ENCODE measurements around the gene ST14.
"Not testable (repeated sequence)": the region's sequence is repeated elsewhere in the genome, so short reads cannot be mapped to it uniquely, and the experiment has no call there.

Gene ST14

GRCh38 chr11:130190371-130190881 is 30.8 kb downstream of the ST14 start:
- DNase-seq = no peak

- no peak for DNase-seq
Observed at GRCh38 chr11:130191896-130192295, 32.3 kb downstream of the ST14 start.

- DNase-seq = no peak
Observed at GRCh38 chr11:130192845-130193267, 33.3 kb downstream of the ST14 start.

GRCh38 chr11:130193551-130193950 is 34.0 kb downstream of the ST14 start:
- DNase-seq = not testable (repeated sequence)

DNA sequence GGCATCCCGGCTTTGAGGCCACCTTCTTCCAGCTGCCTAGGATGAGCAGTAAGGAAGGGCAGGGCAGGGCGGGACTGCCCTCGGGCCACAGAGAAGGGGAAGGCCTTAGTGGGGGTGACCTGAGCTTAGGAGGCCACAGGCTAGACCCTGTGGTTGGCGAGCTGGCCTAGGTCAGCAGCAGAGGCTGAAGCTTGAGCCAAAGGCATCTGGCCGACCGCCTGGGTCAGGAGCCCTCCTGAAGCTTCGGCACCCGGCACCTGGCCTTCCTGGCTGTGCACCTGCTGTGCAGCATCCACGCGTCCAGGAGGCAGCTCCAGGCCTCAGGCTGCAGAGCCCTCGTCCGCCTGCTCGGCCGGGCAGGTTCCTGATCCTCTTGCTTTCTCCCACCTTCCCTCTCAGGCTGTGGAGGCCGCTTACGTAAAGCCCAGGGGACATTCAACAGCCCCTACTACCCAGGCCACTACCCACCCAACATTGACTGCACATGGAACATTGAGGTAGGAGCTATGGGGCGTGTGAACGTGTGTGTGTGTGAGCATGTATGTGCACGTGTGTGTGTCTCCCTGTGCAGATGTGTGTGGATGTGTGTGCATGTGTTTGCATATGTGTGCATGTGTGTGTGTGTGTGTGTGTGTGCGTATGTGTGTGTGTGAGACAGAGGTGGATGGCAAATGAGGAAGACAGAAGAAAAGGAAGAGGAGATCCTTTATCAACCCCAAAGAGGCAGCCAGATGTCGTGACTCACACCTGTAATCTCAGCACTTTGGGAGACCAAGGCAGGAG is 34.9 kb downstream of the ST14 start:
- DNase-seq = no peak

DNA sequence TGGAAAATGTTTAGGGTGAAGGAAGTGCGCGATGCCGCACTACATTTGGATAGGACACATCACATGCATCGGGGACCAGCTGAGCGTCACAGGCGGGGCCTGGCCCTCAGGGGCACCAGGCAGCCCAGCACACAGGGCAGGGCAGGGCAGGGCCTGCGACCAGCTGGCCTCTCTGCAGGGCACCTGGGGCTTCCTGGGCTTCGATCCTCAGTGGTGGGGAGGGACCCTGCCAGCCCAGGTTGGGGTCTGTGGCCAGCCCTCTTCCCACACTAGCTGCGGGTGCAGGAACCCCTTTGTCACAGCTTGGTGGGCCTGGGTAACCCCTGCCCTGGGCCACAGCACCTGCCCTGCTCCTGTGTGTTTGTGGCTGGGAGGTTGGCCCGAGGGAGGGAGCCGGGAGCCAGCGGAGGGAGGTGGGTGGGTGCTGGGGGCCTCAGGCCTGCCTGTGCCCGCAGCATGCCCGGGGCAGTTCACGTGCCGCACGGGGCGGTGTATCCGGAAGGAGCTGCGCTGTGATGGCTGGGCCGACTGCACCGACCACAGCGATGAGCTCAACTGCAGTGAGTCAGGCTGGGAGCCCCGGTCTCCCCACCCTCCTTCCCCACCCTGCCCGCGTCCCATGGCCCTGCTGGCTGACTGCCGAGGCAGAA is 37.9 kb downstream of the ST14 start:
- DNase-seq = no peak

GRCh38 chr11:130198292-130198691 is 38.7 kb downstream of the ST14 start:
- DNase-seq = no peak

GRCh38 chr11:130198964-130199363 is 39.4 kb downstream of the ST14 start:
- no peak for DNase-seq

- no peak for DNase-seq
Observed at GRCh38 chr11:130199792-130200191, 40.2 kb downstream of the ST14 start.

DNA sequence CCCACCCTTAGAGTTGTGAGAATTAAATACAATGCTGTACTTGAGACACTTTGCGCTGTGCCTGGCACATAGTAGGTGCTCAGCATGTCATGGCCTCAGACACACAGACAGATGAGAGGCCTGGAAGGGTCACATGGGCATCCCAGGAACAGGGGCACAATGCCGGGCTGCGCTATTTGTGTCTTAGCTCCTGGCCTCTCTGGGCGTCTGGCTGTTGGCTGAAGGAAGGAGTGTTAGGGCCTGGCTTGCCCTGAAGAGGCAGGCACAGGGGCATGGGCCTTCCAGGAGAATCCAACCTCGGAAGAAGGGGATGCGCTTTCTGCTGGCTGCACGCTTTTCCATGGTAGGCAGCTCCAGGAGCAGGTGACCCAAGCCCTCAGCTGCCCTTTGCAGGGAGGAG is 41.4 kb downstream of the ST14 start:
- no peak for DNase-seq

- no peak for DNase-seq
Observed at GRCh38 chr11:130202009-130202817, 42.6 kb downstream of the ST14 start.

DNA sequence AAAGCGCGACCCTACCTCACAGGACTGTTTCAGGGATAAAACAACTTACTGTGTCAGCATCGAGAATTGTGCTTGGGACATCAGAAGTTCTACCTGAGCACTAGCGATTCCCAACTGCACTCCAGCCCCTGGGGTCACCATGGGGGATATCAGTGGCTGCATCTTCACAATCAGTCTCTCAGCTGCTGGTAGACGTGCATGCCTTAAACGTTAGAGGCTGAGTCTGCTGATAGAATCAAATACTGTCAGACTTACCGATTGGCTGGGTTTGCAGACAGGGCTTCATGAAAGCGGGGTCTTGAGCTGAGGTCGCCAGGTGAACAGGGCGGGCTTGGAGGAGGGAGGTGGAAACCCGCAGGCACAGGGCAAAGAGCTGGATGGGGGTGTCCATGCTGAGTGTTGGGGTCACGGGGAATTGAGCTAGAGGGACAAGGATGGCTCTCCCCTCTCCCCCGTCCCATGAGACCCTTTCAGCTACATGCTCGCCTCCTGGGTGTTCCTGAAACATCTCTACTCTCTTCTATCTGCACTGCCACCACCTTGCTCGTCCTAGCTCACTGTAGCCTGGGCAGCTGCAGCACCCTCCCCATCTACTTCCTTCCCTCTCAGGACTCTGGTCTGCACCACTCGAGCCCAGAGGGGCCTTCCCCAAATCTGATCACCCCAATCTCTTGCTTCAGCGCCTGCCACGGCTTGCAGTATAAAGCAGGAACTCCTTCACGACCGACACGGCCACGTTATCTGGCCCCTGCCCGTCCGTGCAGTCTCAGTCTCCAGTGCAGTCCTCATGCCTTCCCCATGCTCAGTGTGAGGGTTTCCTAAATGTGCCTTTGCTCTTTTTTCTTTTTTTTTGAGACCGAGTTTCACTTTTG is 43.5 kb downstream of the ST14 start:
- no peak for DNase-seq

- no peak for DNase-seq
Observed at GRCh38 chr11:130203766-130204702, 44.5 kb downstream of the ST14 start.

- no peak for DNase-seq
Observed at GRCh38 chr11:130204703-130205095, 45.1 kb downstream of the ST14 start.

DNA sequence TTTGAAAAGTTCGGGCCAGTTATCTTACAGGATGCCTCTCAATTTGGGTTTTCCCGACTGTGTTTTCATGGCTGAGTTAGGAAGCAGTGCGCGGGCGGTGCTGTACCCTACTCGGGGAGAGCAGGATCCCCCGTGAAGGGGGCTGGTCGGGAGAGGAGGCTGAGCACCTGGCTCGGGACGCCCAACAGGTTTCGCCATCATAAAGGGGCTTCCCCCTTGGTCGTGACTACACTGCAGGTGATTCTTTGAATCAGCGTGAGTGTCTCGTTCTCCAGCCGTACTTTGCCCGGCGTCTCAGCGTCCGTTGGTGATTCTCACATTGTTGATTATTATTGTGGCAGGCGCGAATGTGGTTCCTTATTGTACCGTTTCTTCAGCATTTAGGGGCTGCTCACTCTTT is 46.6 kb downstream of the ST14 start:
- DNase-seq = no peak

- no peak for DNase-seq
Observed at GRCh38 chr11:130208241-130209127, 48.9 kb downstream of the ST14 start.

DNA sequence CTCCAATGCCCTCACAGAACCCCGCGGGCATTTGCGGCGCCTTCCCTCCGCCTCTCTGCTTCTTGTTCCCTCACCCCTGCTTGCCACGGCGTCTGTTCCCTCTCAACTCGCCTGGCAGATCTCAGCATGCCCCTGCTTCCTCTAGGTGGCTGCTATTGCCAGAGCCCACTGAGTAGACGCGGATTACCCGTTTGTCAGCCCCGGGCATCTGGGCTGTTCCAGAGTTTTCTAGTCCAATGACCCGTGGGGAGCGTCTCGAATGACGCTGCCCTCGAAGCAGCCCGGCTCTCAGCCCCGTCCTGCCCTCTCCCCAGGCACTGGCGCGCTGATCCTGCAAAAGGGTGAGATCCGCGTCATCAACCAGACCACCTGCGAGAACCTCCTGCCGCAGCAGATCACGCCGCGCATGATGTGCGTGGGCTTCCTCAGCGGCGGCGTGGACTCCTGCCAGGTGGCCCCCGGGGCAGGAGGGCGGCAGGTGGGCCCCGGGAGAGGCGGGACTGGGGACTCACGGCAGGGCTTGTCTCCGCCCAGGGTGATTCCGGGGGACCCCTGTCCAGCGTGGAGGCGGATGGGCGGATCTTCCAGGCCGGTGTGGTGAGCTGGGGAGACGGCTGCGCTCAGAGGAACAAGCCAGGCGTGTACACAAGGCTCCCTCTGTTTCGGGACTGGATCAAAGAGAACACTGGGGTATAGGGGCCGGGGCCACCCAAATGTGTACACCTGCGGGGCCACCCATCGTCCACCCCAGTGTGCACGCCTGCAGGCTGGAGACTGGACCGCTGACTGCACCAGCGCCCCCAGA is 49.7 kb downstream of the ST14 start:
- no peak for DNase-seq

DNA sequence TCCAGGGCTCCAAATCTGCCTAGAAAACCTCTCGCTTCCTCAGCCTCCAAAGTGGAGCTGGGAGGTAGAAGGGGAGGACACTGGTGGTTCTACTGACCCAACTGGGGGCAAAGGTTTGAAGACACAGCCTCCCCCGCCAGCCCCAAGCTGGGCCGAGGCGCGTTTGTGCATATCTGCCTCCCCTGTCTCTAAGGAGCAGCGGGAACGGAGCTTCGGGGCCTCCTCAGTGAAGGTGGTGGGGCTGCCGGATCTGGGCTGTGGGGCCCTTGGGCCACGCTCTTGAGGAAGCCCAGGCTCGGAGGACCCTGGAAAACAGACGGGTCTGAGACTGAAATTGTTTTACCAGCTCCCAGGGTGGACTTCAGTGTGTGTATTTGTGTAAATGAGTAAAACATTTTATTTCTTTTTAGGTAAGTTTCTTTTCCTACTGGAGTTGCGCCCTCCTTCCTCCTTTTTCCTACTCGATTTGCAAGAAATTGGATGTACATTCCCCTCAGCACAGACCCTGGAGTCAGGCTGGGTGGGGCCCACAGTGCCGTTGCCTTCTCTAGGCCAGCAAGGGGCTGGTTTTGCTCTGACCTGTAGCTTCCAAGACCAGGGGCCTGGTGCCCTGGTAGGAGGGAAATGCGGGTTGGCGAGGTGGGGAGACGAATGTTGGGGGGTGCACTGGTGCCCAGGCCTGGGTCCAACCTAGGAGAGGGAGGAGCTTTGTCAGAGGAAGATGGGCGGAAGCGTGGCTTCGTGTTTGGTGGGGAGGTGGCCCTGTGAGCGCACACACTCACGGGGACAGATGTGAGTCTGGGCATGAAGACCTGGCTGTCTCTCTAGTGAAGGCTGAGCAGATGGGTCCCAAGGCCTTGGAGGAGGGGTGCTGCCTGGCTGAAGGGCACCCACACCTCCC is 50.6 kb downstream of the ST14 start:
- DNase-seq = no peak

Measured in GOT3 (cell line).